Esophagus muscularis mucosa (tissue), 4 donors: ENCODE measurements around the gene DCD.

ENCODE experiments used
- CTCF ChIP-seq, 3 experiments: fragments of 200-600 bp in 2 of 3; fragments of 450-650 bp in 1 of 3; sonication (generic) in 2 of 3; IDR thresholded peaks; one replicate each; pipeline ENCODE4 v1.5.1; 2017 to 2019; ENCODE audit warnings: antibody characterized with exemption in 3 of 3, mild to moderate bottlenecking in 2 of 3, moderate library complexity in 1 of 3
- EP300 ChIP-seq: sonication (generic); formaldehyde crosslinking; IDR thresholded peaks from one replicate; pipeline ENCODE4 v1.6.1; 2017; ENCODE audit warnings: antibody characterized with exemption
- POLR2A ChIP-seq: fragments of 450-650 bp; IDR thresholded peaks from one replicate; pipeline ENCODE4 v1.6.1; 2017; ENCODE audit warnings: antibody characterized with exemption, moderate library complexity, mild to moderate bottlenecking, low read depth

- TF ChIP-seq POLR2A (no peak), CTCF (IDR thresholded peaks at IDR 0.05) (peak; percentile 71 to 94 (median 72)), EP300 (no peak)
Observed at GRCh38 chr12:54596526-54596946, 51.6 kb downstream of the DCD start.
